ENCODE results near the gene SHC1.

Gene SHC1

DNA sequence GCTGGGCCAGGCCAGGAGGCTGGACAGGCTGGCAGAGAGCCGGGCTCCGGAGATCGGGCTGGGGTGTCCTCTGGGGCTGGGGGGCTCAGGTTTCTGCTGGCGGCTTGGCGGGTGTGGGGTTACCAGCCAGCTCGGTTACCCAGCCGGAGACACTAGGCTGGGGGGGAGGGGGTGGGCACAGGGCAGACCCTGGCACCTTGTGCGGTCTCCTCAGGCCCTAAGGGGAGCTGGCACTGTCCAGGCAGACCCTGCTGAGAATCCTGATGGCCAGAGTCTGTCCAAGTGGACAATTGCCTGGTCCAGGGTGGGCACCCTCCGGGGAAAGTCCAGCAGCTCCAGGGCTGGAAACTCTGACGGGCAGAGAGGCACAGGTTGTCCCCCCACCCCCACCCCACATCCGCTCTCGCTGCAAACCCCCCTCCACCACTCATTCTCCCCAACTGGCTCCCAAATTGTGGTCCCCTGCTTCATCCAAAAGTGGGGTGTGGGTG, 38.7 kb upstream of the SHC1 start:
- TF ChIP-seq, protein P1, sequence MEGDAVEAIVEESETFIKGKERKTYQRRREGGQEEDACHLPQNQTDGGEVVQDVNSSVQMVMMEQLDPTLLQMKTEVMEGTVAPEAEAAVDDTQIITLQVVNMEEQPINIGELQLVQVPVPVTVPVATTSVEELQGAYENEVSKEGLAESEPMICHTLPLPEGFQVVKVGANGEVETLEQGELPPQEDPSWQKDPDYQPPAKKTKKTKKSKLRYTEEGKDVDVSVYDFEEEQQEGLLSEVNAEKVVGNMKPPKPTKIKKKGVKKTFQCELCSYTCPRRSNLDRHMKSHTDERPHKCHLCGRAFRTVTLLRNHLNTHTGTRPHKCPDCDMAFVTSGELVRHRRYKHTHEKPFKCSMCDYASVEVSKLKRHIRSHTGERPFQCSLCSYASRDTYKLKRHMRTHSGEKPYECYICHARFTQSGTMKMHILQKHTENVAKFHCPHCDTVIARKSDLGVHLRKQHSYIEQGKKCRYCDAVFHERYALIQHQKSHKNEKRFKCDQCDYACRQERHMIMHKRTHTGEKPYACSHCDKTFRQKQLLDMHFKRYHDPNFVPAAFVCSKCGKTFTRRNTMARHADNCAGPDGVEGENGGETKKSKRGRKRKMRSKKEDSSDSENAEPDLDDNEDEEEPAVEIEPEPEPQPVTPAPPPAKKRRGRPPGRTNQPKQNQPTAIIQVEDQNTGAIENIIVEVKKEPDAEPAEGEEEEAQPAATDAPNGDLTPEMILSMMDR (IDR thresholded peaks at IDR 0.05; ENCODE audit: borderline replicate concordance, extremely low read depth, low read length, poor library complexity, severe bottlenecking) = no peak
- TF ChIP-seq EZH2 (IDR thresholded peaks at IDR 0.05; ENCODE audit: borderline replicate concordance, low read depth, low read length, severe bottlenecking) = no peak

DNA sequence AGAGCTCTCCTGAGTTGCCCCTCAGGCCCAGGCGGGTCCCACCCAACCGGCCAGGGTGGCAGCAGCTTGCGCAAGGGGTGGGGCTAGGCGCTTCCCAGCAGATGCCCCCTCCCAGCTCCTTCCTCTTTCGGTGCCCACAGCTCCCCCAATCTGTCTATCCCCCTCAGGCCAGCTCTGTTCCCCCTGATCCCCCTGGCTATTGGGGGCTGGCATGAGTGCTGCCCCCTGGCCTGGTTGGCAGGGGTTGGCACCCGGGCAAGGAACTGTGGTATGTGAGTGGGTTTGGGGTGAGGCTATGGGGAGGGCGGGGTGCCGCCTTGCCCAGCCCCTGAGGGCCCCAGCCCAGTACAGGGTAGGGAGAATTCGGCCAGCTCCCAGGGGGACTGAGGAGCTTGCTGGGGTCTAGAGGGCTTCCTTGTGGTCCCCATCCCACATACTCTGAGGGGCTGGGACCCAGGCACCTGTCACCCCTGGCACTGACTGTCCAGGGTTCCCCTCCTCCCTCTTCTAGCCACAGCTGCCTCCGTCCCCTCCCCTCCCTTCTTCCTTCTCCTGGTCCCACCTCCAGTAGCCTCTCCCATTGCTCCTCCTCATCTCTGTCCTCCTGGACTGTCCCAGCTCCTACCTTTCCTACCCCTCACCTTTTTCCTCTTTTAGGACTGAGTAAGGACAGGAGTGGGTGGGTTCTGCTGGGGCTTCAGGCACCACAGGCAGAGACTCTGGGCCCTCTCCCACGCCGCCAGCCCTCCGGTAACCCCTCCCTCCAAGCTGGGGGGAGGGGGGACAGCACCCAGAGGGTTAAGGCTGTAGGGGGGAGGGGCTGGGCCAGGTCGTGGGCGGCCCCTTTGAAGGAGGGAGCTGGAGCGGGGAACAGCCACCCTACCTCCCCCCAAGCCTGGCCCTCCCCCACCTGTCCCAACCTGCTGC, 37.7 kb upstream of the SHC1 start:
- Histone ChIP-seq H3K79me2 (ENCODE audit: insufficient read depth, low read length) (no peaks in the 10 kb centered on the region), H2AFZ (ENCODE audit: low read depth, low read length) (no peak overlapping the region), H3K9ac (ENCODE audit: low read depth, low read length) (no peak overlapping the region), H3K4me2 (ENCODE audit: insufficient read depth, low read length) (no peak overlapping the region), H3K36me3 (ENCODE audit: insufficient read depth, low read length) (no peaks in the 10 kb centered on the region), H3K27ac (ENCODE audit: low read length) (no peak overlapping the region), H3K4me1 (ENCODE audit: insufficient read depth, low read length) (peaks cover 7% of the 10 kb centered on the region; the same call in 1 of the 2 replicates), H4K20me1 (ENCODE audit: insufficient read depth, low read length) (peaks cover 63% of the 10 kb centered on the region), H3K27me3 (ENCODE audit: insufficient read depth, low read length, poor library complexity) (peaks cover 7% of the 10 kb centered on the region), H3K4me3 (ENCODE audit: low read depth in 1 of 2, low read length in 2 of 2) (no peak overlapping the region), H3K9me3 (ENCODE audit: insufficient read depth, low read length, severe bottlenecking) (no peaks in the 10 kb centered on the region)
- no peak for DNase-seq
- TF ChIP-seq, protein P1 (IDR thresholded peaks at IDR 0.05; ENCODE audit: borderline replicate concordance, extremely low read depth, low read length, poor library complexity, severe bottlenecking) = no peak
- no peak for TF ChIP-seq EZH2 (IDR thresholded peaks at IDR 0.05; ENCODE audit: borderline replicate concordance, low read depth, low read length, severe bottlenecking)
- no peak for ATAC-seq (ENCODE audit: insufficient read depth, low read depth)

More for the DNA sequence above, 38.7 kb upstream of the SHC1 start:
- no peak overlapping the region for H3K4me3 ChIP-seq (ENCODE audit: low read depth in 1 of 2, low read length in 2 of 2)
- no peak overlapping the region for H3K4me2 ChIP-seq (ENCODE audit: insufficient read depth, low read length)
- H4K20me1 ChIP-seq (ENCODE audit: insufficient read depth, low read length) = peaks cover 59% of the 10 kb centered on the region
- no peak overlapping the region for H3K9ac ChIP-seq (ENCODE audit: low read depth, low read length)
- ATAC-seq (ENCODE audit: insufficient read depth, low read depth) (no peak), DNase-seq (no peak)
- peaks cover 3% of the 10 kb centered on the region for H3K27me3 ChIP-seq (ENCODE audit: insufficient read depth, low read length, poor library complexity)
- H3K36me3 ChIP-seq (ENCODE audit: insufficient read depth, low read length) = no peaks in the 10 kb centered on the region
- no peaks in the 10 kb centered on the region for H3K79me2 ChIP-seq (ENCODE audit: insufficient read depth, low read length)
- no peak overlapping the region for H3K27ac ChIP-seq (ENCODE audit: low read length)
- no peak overlapping the region for H2AFZ ChIP-seq (ENCODE audit: low read depth, low read length)
- H3K9me3 ChIP-seq (ENCODE audit: insufficient read depth, low read length, severe bottlenecking) = no peaks in the 10 kb centered on the region
- H3K4me1 ChIP-seq (ENCODE audit: insufficient read depth, low read length) = peaks cover 7% of the 10 kb centered on the region; the same call in 1 of the 2 replicates

DNA sequence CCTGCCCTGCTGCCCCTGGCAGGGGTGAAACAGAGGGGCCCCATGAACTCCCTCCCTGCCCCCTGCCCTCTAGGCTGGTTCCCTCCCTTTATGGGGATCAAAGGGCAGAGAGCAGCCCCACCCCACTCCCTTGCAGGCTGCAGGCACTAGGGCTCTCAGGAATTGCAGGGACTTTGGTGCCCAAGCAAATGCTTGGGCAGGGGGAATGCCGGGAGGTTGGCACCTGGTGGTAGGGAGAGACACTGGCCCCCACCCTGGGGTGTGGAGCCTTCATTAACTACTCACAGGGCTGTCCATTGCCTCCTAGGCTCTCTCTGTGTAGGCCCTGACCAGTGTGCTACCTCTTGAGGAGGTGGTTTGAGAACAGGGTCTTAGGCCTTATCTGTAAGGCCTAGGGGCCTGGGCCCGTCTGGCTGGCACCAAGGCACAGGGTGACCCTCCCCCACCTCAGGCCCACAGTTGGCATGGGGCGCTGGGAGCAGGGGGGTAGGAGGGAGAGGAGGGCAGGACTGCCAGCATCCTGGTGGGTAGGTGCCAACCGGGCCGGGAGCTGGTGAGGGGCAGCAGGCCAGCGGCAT, 36.8 kb upstream of the SHC1 start:
- no peaks in the 10 kb centered on the region for H3K79me2 ChIP-seq (ENCODE audit: insufficient read depth, low read length)
- DNase-seq = no peak
- H3K27ac ChIP-seq (ENCODE audit: low read length) = no peak overlapping the region
- H3K9me3 ChIP-seq (ENCODE audit: insufficient read depth, low read length, severe bottlenecking) = no peaks in the 10 kb centered on the region
- TF ChIP-seq, protein P1 (IDR thresholded peaks at IDR 0.05; ENCODE audit: borderline replicate concordance, extremely low read depth, low read length, poor library complexity, severe bottlenecking) = no peak
- TF ChIP-seq EZH2 (IDR thresholded peaks at IDR 0.05; ENCODE audit: borderline replicate concordance, low read depth, low read length, severe bottlenecking) = no peak
- H4K20me1 ChIP-seq (ENCODE audit: insufficient read depth, low read length) = peaks cover 58% of the 10 kb centered on the region
- H3K27me3 ChIP-seq (ENCODE audit: insufficient read depth, low read length, poor library complexity) = peaks cover 11% of the 10 kb centered on the region
- ATAC-seq (ENCODE audit: insufficient read depth, low read depth) = no peak
- no peak overlapping the region for H3K4me2 ChIP-seq (ENCODE audit: insufficient read depth, low read length)
- H2AFZ ChIP-seq (ENCODE audit: low read depth, low read length) = no peak overlapping the region
- no peak overlapping the region for H3K9ac ChIP-seq (ENCODE audit: low read depth, low read length)
- no peak overlapping the region for H3K4me3 ChIP-seq (ENCODE audit: low read depth in 1 of 2, low read length in 2 of 2)
- H3K36me3 ChIP-seq (ENCODE audit: insufficient read depth, low read length) = no peaks in the 10 kb centered on the region
- H3K4me1 ChIP-seq (ENCODE audit: insufficient read depth, low read length) = peaks cover 7% of the 10 kb centered on the region; the same call in 1 of the 2 replicates

All from DND-41 (cell line).